Endometrium (tissue), 2 donors: Measurements from ENCODE around the gene PSMD4.
A peak's percentile ranks its signal among the peaks of the same experiment; 100 is the strongest.
"Not testable (repeated sequence)": the region's sequence is repeated elsewhere in the genome, so short reads cannot be mapped to it uniquely, and the experiment has no call there.

Source experiments
- FAIRE-seq: peaks from 2 replicates; lab custom pipeline; 2012; peaks lifted over from hg19 to GRCh38; lab: Jason Lieb, UNC
- donor health status: control.
- donor health status: control.

Gene PSMD4

GRCh38 chr1:151254217-151255213 is at the start of gene PSMD4:
PSMD4 (plus strand) TSS chr1:151254734; CDS start chr1:151254783, 49 bp downstream.
- peak; percentile 92 for FAIRE-seq

- not testable (repeated sequence) for FAIRE-seq
Measured at GRCh38 chr1:151205381-151205965, 49.1 kb upstream of the PSMD4 start.

GRCh38 chr1:151210830-151211229 is 43.7 kb upstream of the PSMD4 start:
- FAIRE-seq, result no peak

- FAIRE-seq, result no peak
Measured at GRCh38 chr1:151211972-151212705, 42.4 kb upstream of the PSMD4 start.

- FAIRE-seq, result no peak
Measured at GRCh38 chr1:151213560-151213959, 41.0 kb upstream of the PSMD4 start.

- no peak for FAIRE-seq
Measured at GRCh38 chr1:151221616-151222015, 32.9 kb upstream of the PSMD4 start.

- FAIRE-seq, result no peak
Measured at GRCh38 chr1:151222130-151222529, 32.4 kb upstream of the PSMD4 start.

GRCh38 chr1:151235235-151235634 is 19.3 kb upstream of the PSMD4 start:
- no peak for FAIRE-seq

- no peak for FAIRE-seq
Measured at GRCh38 chr1:151237678-151238466, 16.7 kb upstream of the PSMD4 start.

- FAIRE-seq, result no peak
Measured at GRCh38 chr1:151238467-151238739, 16.1 kb upstream of the PSMD4 start.

- FAIRE-seq, result no peak
Measured at GRCh38 chr1:151242442-151242841, 12.1 kb upstream of the PSMD4 start.

- no peak for FAIRE-seq
Measured at GRCh38 chr1:151243683-151244216, 10.8 kb upstream of the PSMD4 start.

GRCh38 chr1:151246786-151247185 is 7.7 kb upstream of the PSMD4 start:
- no peak for FAIRE-seq

GRCh38 chr1:151251656-151252470 is 2.7 kb upstream of the PSMD4 start:
- peak; percentile 15 for FAIRE-seq

- no peak for FAIRE-seq
Measured at GRCh38 chr1:151255381-151255780, 847 bp downstream of the PSMD4 start.

- FAIRE-seq, result no peak
Measured at GRCh38 chr1:151259351-151259750, 4.8 kb downstream of the PSMD4 start.

GRCh38 chr1:151265446-151266236 is 11.1 kb downstream of the PSMD4 start:
- FAIRE-seq, result no peak

GRCh38 chr1:151266315-151266714 is 11.8 kb downstream of the PSMD4 start:
- no peak for FAIRE-seq

GRCh38 chr1:151266821-151267220 is 12.3 kb downstream of the PSMD4 start:
- no peak for FAIRE-seq

GRCh38 chr1:151267760-151268159 is 13.2 kb downstream of the PSMD4 start:
- no peak for FAIRE-seq
